ENCODE results near the gene INPP4B. TPM values are rescaled to one million over a fixed set of nuclear protein-coding genes. Genes with fewer than 3 reads are reported as not detected.

The INPP4B gene
- total and polyA plus RNA-seq, 2 donors from 2014 or later = 2.6 to 18.9 TPM

- intact Hi-C loops (cut with DNase I) = no loop called here
These were observed 68.9 kb downstream of the INPP4B start for GRCh38 chr4:142777045-142777743.

GRCh38 chr4:142776026-142776425 is 70.1 kb downstream of the INPP4B start:
- no peak overlapping the region for H3K9ac ChIP-seq (ENCODE audit: low read length in 3 of 3)
- H3K9me3 ChIP-seq (ENCODE audit: control insufficient read depth in 2 of 3, insufficient read depth in 1 of 3, low read length in 3 of 3) = no peaks in the 10 kb centered on the region
- TF ChIP-seq CTCF (IDR thresholded peaks at IDR 0.05; ENCODE audit: borderline replicate concordance, extremely low read depth, insufficient read depth) = no peak
- no peak overlapping the region for H3K4me3 ChIP-seq (ENCODE audit: low read length in 3 of 3)
- DNase-seq = no peak
- intact Hi-C loops (cut with DNase I) = no loop called here
- H3K4me1 ChIP-seq (ENCODE audit: control insufficient read depth in 2 of 3, insufficient read depth in 2 of 3, low read depth in 1 of 3, low read length in 3 of 3) = no peaks in the 10 kb centered on the region
- no peak overlapping the region for H3K27ac ChIP-seq (ENCODE audit: low read depth in 2 of 2, low read length in 2 of 2)
- H3K36me3 ChIP-seq (ENCODE audit: control insufficient read depth in 2 of 3, insufficient read depth in 3 of 3, low read length in 3 of 3) = no peaks in the 10 kb centered on the region
- no peaks in the 10 kb centered on the region for H3K27me3 ChIP-seq (ENCODE audit: control insufficient read depth, insufficient read depth, low read length)
- no peak for FAIRE-seq

More at GRCh38 chr4:142777045-142777743, 68.9 kb downstream of the INPP4B start:
- Histone ChIP-seq H3K9ac (ENCODE audit: low read length in 3 of 3) (no peak overlapping the region), H3K9me3 (ENCODE audit: control insufficient read depth in 2 of 3, insufficient read depth in 1 of 3, low read length in 3 of 3) (no peaks in the 10 kb centered on the region), H3K36me3 (ENCODE audit: control insufficient read depth in 2 of 3, insufficient read depth in 3 of 3, low read length in 3 of 3) (no peaks in the 10 kb centered on the region), H3K27me3 (ENCODE audit: control insufficient read depth, insufficient read depth, low read length) (no peaks in the 10 kb centered on the region), H3K27ac (ENCODE audit: low read depth in 2 of 2, low read length in 2 of 2) (no peak overlapping the region), H3K4me1 (ENCODE audit: control insufficient read depth in 2 of 3, insufficient read depth in 2 of 3, low read depth in 1 of 3, low read length in 3 of 3) (no peaks in the 10 kb centered on the region), H3K4me3 (ENCODE audit: low read length in 3 of 3) (no peak overlapping the region)
- TF ChIP-seq CTCF (IDR thresholded peaks at IDR 0.05; ENCODE audit: borderline replicate concordance, extremely low read depth, insufficient read depth) = no peak
- no peak for FAIRE-seq
- DNase-seq = no peak

DNA sequence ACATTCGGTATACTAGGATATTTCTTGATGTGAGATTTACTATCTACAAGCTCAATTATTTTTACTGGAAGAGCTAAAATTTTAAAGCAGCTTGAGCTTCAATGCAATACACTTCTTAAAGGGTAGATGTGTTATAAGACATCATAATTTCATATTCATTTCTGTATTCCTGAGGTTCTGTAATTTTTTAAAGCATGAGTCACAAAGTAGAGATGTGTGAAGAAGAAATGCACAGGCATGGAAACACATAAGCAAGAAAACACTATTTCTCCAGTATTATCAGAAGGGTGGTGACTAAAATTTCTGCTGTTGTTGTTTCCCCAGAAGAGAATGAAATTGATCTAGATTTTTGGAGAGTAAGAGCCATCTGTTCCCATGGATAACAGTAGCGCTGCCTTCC is 72.6 kb downstream of the INPP4B start:
- no peaks in the 10 kb centered on the region for H3K9me3 ChIP-seq (ENCODE audit: control insufficient read depth in 2 of 3, insufficient read depth in 1 of 3, low read length in 3 of 3)
- H3K27ac ChIP-seq (ENCODE audit: low read depth in 2 of 2, low read length in 2 of 2) = no peak overlapping the region
- intact Hi-C loops (cut with DNase I) = no loop called here
- no peak for FAIRE-seq
- no peak overlapping the region for H3K4me3 ChIP-seq (ENCODE audit: low read length in 3 of 3)
- H3K9ac ChIP-seq (ENCODE audit: low read length in 3 of 3) = no peak overlapping the region
- H3K4me1 ChIP-seq (ENCODE audit: control insufficient read depth in 2 of 3, insufficient read depth in 2 of 3, low read depth in 1 of 3, low read length in 3 of 3) = no peaks in the 10 kb centered on the region
- no peaks in the 10 kb centered on the region for H3K27me3 ChIP-seq (ENCODE audit: control insufficient read depth, insufficient read depth, low read length)
- no peaks in the 10 kb centered on the region for H3K36me3 ChIP-seq (ENCODE audit: control insufficient read depth in 2 of 3, insufficient read depth in 3 of 3, low read length in 3 of 3)
- no peak for TF ChIP-seq CTCF (IDR thresholded peaks at IDR 0.05; ENCODE audit: borderline replicate concordance, extremely low read depth, insufficient read depth)
- no peak for DNase-seq

GRCh38 chr4:142762280-142762679 is 83.8 kb downstream of the INPP4B start:
- H3K9ac ChIP-seq (ENCODE audit: low read length in 3 of 3) = no peak overlapping the region
- H3K4me1 ChIP-seq (ENCODE audit: control insufficient read depth in 2 of 3, insufficient read depth in 2 of 3, low read depth in 1 of 3, low read length in 3 of 3) = no peaks in the 10 kb centered on the region
- no peak overlapping the region for H3K4me3 ChIP-seq (ENCODE audit: low read length in 3 of 3)
- H3K27ac ChIP-seq (ENCODE audit: low read depth in 2 of 2, low read length in 2 of 2) = no peak overlapping the region
- intact Hi-C loops (cut with DNase I) = no loop called here
- no peaks in the 10 kb centered on the region for H3K27me3 ChIP-seq (ENCODE audit: control insufficient read depth, insufficient read depth, low read length)
- no peaks in the 10 kb centered on the region for H3K36me3 ChIP-seq (ENCODE audit: control insufficient read depth in 2 of 3, insufficient read depth in 3 of 3, low read length in 3 of 3)
- DNase-seq (no peak), FAIRE-seq (no peak)
- H3K9me3 ChIP-seq (ENCODE audit: control insufficient read depth in 2 of 3, insufficient read depth in 1 of 3, low read length in 3 of 3) = no peaks in the 10 kb centered on the region
- TF ChIP-seq CTCF (IDR thresholded peaks at IDR 0.05; ENCODE audit: borderline replicate concordance, extremely low read depth, insufficient read depth) = no peak
